Nephron progenitor cell (in vitro differentiated cells): ENCODE results near the gene PHF23.
A peak's percentile ranks its signal among the peaks of the same experiment; 100 is the strongest.

Experiments used
- DNase-seq: peaks from one replicate; pipeline ENCODE4 v3.0.0; 2021
- H3K27ac Mint-ChIP-seq: 2 replicates; pipeline ENCODE4 v1.8.0; 2021; ENCODE audit warnings: mild to moderate bottlenecking, moderate library complexity, mixed read lengths
- H3K27me3 Mint-ChIP-seq: 2 replicates; pipeline ENCODE4 v1.8.0; 2021; ENCODE audit warnings: mild to moderate bottlenecking, low read depth, mixed read lengths; ENCODE audit not compliant: poor library complexity
- H3K36me3 Mint-ChIP-seq: 2 replicates; pipeline ENCODE4 v1.8.0; 2021; ENCODE audit warnings: low read depth, mixed read lengths
- H3K4me1 Mint-ChIP-seq: 2 replicates; pipeline ENCODE4 v1.8.0; 2021; ENCODE audit warnings: mixed read lengths
- H3K4me3 Mint-ChIP-seq: 2 replicates; pipeline ENCODE4 v1.8.0; 2021; ENCODE audit warnings: mild to moderate bottlenecking, moderate library complexity, mixed read lengths
- H3K9me3 Mint-ChIP-seq: 2 replicates; pipeline ENCODE4 v1.8.0; 2021; ENCODE audit warnings: mild to moderate bottlenecking, moderate library complexity, mixed read lengths
- CTCF ChIP-seq: fragments of 200-600 bp; sonication (generic); IDR thresholded peaks from 2 replicates; pipeline ENCODE4 v1.5.0; 2021; ENCODE audit warnings: antibody characterized with exemption

PHF23 gene

GRCh38 chr17:7241783-7242716 is 2.8 kb upstream of the PHF23 start, which contains the start of gene GABARAP:
Gene GABARAP (minus strand): TSS chr17:7242449. CDS start chr17:7242330, 119 bp downstream.
- Mint-ChIP-seq H3K4me1 (peaks cover 39% of the 10 kb centered on the region), H3K27ac (peak within 1 kb of the TSS; percentile 100), H3K27me3 (no peaks in the 10 kb centered on the region), H3K4me3 (peak within 1 kb of the TSS; percentile 98), H3K36me3 (peaks cover 41% of the 10 kb centered on the region), H3K9me3 (no peaks in the 10 kb centered on the region)
- TF ChIP-seq CTCF = no peak
- DNase-seq = peak; percentile 96

- TF ChIP-seq CTCF = no peak
- Mint-ChIP-seq H3K4me3 (peak overlapping the region; percentile 98), H3K4me1 (peaks cover 47% of the 10 kb centered on the region), H3K9me3 (no peaks in the 10 kb centered on the region), H3K27ac (peak overlapping the region; percentile 100), H3K36me3 (peaks cover 40% of the 10 kb centered on the region), H3K27me3 (no peaks in the 10 kb centered on the region)
- no peak for DNase-seq
Observed at GRCh38 chr17:7241090-7241733, 2.0 kb upstream of the PHF23 start.

- H3K9me3 Mint-ChIP-seq = no peaks in the 10 kb centered on the region
- peak overlapping the region; percentile 100 for H3K27ac Mint-ChIP-seq
- H3K36me3 Mint-ChIP-seq = peaks cover 43% of the 10 kb centered on the region
- no peak for TF ChIP-seq CTCF
- peaks cover 55% of the 10 kb centered on the region for H3K4me1 Mint-ChIP-seq
- no peak for DNase-seq
- H3K4me3 Mint-ChIP-seq = peak overlapping the region; percentile 98
- no peaks in the 10 kb centered on the region for H3K27me3 Mint-ChIP-seq
Observed at GRCh38 chr17:7240375-7240774, 1.1 kb upstream of the PHF23 start.

- DNase-seq = peak; percentile 32
- H3K4me3 Mint-ChIP-seq = peak overlapping the region; percentile 98
- no peaks in the 10 kb centered on the region for H3K9me3 Mint-ChIP-seq
- peaks cover 66% of the 10 kb centered on the region for H3K4me1 Mint-ChIP-seq
- TF ChIP-seq CTCF = no peak
- peaks cover 41% of the 10 kb centered on the region for H3K36me3 Mint-ChIP-seq
- no peaks in the 10 kb centered on the region for H3K27me3 Mint-ChIP-seq
- H3K27ac Mint-ChIP-seq = peak overlapping the region; percentile 94
Observed at GRCh38 chr17:7238420-7239090, 702 bp downstream of the PHF23 start.

- Mint-ChIP-seq H3K4me1 (peaks cover 68% of the 10 kb centered on the region), H3K27ac (peak overlapping the region; percentile 64)
Observed at GRCh38 chr17:7237761-7238419, 1.4 kb downstream of the PHF23 start.

More at GRCh38 chr17:7237761-7238419, 1.4 kb downstream of the PHF23 start:
- Mint-ChIP-seq H3K36me3 (peaks cover 45% of the 10 kb centered on the region), H3K27me3 (no peaks in the 10 kb centered on the region), H3K4me3 (peak overlapping the region; percentile 98), H3K9me3 (no peaks in the 10 kb centered on the region)
- peak; percentile 85 for DNase-seq
- TF ChIP-seq CTCF = no peak
